ENCODE measurements around the gene SRRT.

DNA sequence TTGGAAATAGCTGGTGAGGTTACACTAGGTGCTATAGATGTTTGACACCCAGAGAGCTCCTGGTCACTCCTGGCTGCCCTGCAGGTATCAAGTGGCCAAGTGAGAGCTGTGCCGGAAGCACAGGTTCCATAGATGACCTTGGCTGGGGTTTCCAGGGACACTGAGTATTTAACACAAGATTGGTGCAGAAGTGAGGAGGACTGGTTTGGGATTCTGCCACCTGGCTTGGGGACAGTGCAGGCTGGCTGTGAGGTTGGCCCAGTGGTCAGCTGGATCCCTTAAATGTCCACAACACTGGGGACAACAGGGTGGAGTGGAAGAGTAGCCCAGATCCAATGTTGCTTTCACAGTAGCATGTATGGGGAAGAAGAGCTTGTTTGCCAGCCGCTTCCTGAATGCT lies 26.1 kb downstream of the SRRT start:
- TF ChIP-seq, protein P1, sequence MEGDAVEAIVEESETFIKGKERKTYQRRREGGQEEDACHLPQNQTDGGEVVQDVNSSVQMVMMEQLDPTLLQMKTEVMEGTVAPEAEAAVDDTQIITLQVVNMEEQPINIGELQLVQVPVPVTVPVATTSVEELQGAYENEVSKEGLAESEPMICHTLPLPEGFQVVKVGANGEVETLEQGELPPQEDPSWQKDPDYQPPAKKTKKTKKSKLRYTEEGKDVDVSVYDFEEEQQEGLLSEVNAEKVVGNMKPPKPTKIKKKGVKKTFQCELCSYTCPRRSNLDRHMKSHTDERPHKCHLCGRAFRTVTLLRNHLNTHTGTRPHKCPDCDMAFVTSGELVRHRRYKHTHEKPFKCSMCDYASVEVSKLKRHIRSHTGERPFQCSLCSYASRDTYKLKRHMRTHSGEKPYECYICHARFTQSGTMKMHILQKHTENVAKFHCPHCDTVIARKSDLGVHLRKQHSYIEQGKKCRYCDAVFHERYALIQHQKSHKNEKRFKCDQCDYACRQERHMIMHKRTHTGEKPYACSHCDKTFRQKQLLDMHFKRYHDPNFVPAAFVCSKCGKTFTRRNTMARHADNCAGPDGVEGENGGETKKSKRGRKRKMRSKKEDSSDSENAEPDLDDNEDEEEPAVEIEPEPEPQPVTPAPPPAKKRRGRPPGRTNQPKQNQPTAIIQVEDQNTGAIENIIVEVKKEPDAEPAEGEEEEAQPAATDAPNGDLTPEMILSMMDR (IDR thresholded peaks at IDR 0.05; ENCODE audit: extremely low read depth in 1 of 2, insufficient read depth in 1 of 2, low read depth in 1 of 2, low read length in 2 of 2) = no peak
- no peak for TF ChIP-seq JUN (IDR thresholded peaks at IDR 0.05; ENCODE audit: borderline replicate concordance, insufficient read depth, insufficient read length, low read depth)
- no peak for TF ChIP-seq MYC (IDR thresholded peaks at IDR 0.05; ENCODE audit: low read depth, low read length)
- TF ChIP-seq POLR2A (IDR thresholded peaks at IDR 0.05; ENCODE audit: low read depth, low read length) = no peak
- TF ChIP-seq POLR2AphosphoS5 (IDR thresholded peaks at IDR 0.05; ENCODE audit: insufficient read depth, low read depth, low read length) = no peak
- no peak for TF ChIP-seq EZH2 (IDR thresholded peaks at IDR 0.05; ENCODE audit: borderline replicate concordance, low read depth, low read length, severe bottlenecking)
- TF ChIP-seq, protein P2, sequence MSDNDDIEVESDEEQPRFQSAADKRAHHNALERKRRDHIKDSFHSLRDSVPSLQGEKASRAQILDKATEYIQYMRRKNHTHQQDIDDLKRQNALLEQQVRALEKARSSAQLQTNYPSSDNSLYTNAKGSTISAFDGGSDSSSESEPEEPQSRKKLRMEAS (IDR thresholded peaks at IDR 0.05; ENCODE audit: insufficient read depth, insufficient read length) = no peak
- no peak for TF ChIP-seq GATA2 (IDR thresholded peaks at IDR 0.05; ENCODE audit: insufficient read depth, insufficient read length, low read depth, low read length)
- TF ChIP-seq FOS (IDR thresholded peaks at IDR 0.05; ENCODE audit: borderline replicate concordance, insufficient read depth, low read length) = no peak
